ENCODE measurements around the gene KRT79. TPM values are rescaled to one million over a fixed set of nuclear protein-coding genes. Genes with fewer than 3 reads are reported as not detected.
A peak's percentile ranks its signal among the peaks of the same experiment; 100 is the strongest.
"Not testable (repeated sequence)": the region's sequence is repeated elsewhere in the genome, so short reads cannot be mapped to it uniquely, and the experiment has no call there.

KRT79 gene
- not detected for total RNA-seq

DNA sequence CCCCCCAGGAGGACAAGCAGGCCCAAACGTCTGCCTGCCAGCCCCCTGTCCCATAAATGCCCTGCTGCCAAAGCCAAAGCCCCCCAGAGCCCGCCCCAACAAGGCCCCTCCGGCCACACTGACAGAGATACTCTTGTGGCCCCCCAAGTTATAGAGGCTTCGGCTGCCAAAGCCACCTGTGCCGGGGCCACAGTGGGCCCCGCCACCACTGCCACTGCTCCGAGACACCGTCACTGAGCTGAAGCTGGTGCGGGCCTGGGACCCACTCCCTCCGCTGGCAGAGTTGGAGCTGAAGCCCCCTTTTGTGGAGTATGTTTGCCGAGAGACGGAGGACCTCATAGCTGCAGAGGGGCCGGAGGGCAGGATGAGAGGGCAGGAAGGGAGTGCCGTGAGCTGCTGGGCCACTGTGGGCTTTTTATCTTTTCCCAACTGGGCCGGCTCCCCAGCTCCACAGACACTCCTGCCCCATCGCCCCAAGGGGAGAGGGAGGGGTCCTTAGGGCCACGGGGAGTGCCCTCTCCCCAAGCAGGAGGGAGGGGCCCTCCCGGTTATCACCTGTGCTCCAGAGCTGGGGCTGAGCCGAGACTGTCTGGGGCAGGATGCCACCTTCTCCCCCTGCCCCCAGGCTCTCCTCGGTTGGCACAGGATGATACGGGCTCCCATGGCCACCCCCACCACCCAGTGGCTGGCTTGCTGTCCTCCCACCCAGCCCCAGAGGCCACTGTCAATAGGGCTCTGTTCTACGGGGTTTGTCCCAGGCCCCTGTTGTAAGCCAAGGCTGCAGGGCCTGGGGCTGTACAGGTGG, at the start of gene KRT79:
Gene KRT79, minus strand, starts transcription at position 390 of the 805 bp plus-strand sequence. Its CDS starts 51 bp downstream, at position 339.
- no peak within 1 kb of the TSS for H3K4me3 ChIP-seq
- WGBS, 2 donors (ENCODE audit: low coverage in 1 of 2) = 83% methylated on average over 22 of the region's 22 CpGs; no CpG with 5 or more reads in 1 of the 2 donors
- H3K36me3 ChIP-seq = no peaks in the 10 kb centered on the region
- in situ Hi-C loops (cut with MboI; ENCODE audit: low pct_ligation_motif_present in 1 of 4, low pct_unique_long_range_greater_than_20kb in 1 of 4, low sequenced_read_pairs in 3 of 4) (no loop called here), intact Hi-C loops (cut with DNase I; ENCODE audit: low total_unique reads) (no loop called here)
- H3K27me3 ChIP-seq = peaks cover 4% of the 10 kb centered on the region
- H3K27ac ChIP-seq = no peak within 1 kb of the TSS
- no peak for TF ChIP-seq POLR2A (IDR thresholded peaks at IDR 0.05)
- TF ChIP-seq, protein P1, sequence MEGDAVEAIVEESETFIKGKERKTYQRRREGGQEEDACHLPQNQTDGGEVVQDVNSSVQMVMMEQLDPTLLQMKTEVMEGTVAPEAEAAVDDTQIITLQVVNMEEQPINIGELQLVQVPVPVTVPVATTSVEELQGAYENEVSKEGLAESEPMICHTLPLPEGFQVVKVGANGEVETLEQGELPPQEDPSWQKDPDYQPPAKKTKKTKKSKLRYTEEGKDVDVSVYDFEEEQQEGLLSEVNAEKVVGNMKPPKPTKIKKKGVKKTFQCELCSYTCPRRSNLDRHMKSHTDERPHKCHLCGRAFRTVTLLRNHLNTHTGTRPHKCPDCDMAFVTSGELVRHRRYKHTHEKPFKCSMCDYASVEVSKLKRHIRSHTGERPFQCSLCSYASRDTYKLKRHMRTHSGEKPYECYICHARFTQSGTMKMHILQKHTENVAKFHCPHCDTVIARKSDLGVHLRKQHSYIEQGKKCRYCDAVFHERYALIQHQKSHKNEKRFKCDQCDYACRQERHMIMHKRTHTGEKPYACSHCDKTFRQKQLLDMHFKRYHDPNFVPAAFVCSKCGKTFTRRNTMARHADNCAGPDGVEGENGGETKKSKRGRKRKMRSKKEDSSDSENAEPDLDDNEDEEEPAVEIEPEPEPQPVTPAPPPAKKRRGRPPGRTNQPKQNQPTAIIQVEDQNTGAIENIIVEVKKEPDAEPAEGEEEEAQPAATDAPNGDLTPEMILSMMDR (IDR thresholded peaks at IDR 0.05) = no peak
- H3K9me3 ChIP-seq = no peaks in the 10 kb centered on the region
- H3K4me1 ChIP-seq = no peaks in the 10 kb centered on the region
- no peak for DNase-seq

DNA sequence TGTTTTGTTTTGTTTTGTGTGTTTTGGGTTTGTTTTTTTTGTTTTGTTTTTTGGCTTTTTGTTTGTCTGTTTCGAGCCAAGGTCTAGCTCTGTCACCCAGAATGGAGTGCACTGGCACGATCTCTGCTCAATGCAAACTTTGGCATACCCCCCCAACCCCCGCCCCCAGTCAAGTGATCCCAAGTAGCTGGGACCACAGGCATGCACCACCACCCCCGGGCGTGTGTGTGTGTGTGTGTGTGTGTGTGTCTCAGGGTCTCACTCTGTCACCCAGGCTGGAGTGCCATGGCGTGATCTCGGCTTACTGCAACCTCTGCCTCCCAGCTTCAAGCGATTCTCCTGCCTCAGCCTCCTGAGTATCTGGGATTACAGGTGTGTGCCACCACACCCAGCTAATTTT, 46.4 kb upstream of the KRT79 start:
- intact Hi-C loops (cut with DNase I; ENCODE audit: low total_unique reads) = loop anchor here (5.0 kb wide), 1 partner anchor 723 kb away; no protein-coding TSS in a partner anchor
- DNase-seq, H3K27me3 ChIP-seq, H3K27ac ChIP-seq, H3K36me3 ChIP-seq, H3K9me3 ChIP-seq, H3K4me3 ChIP-seq: not testable (repeated sequence)
- peaks cover 13 to 36% (median 22%) of the 10 kb centered on the region in 4 donors for H3K4me1 ChIP-seq
- in situ Hi-C loops (cut with MboI; ENCODE audit: low pct_ligation_motif_present in 1 of 4, low pct_unique_long_range_greater_than_20kb in 1 of 4, low sequenced_read_pairs in 3 of 4) = loop anchor here in 3 of 4 donors (5.0 to 10.0 kb wide), 4 partner anchors 296 to 726 kb away; no protein-coding TSS in a partner anchor
- 70% methylated on average over 8 of the region's 8 CpGs; no CpG with 5 or more reads in 1 of the 2 donors for WGBS, 2 donors (ENCODE audit: low coverage in 1 of 2)

DNA sequence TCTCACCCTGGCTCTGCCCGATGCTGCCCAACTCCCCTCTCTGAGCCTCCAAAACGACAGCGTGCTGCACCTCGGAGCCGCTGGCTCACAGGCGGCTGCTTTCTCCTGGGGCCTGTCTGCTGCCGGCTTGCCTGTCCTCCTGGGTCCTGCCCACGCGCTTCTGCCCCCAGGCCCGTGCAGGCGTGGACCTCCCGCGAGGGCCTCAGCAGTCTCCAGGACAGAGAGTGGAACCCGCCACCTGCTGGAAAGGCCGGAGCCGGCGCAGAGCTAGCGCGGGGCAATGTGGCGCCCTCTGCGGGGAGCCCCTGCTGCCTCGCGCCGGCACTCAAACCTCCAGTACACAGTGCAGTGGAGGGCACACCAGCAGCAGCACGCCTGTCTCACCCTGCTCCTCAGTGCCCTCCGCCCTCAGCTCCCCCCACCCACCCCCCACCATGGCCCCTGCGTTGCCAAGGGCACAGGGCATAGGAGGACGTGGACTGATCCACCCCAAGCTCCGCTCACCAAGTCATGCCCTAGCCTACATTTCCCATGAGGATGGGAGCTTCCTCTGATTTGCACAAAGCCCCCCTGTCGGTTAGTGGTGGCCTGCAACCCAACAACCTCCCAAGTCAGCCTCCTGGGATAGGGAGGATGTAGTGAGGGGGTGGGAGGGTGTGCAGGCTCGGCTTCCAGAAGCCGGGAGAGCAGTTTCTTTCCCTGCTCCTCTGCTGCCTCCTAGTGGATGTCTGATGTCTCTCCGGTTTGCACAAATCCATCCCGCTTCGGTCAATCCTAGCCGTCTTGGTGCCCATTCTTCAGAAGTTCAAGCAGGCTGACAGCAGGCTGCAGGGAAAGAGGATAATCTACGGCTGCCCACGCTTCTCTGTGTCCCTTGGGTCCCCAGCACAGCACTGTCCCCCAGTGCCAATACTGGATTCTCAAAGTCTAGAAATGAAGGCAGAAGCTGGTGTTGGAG, 45.6 kb upstream of the KRT79 start:
- no peak for TF ChIP-seq POLR2AphosphoS5 (IDR thresholded peaks at IDR 0.05)
- no peak for TF ChIP-seq EP300 (IDR thresholded peaks at IDR 0.05; ENCODE audit: low read depth)
- TF ChIP-seq POLR2A (IDR thresholded peaks at IDR 0.05) = no peak
- TF ChIP-seq, protein P1 (IDR thresholded peaks at IDR 0.05) = peak; percentile 56 to 81 (median 67)
- no peaks in the 10 kb centered on the region for H3K9me3 ChIP-seq
- in situ Hi-C loops (cut with MboI; ENCODE audit: low pct_ligation_motif_present in 1 of 4, low pct_unique_long_range_greater_than_20kb in 1 of 4, low sequenced_read_pairs in 3 of 4) = loop anchor here (5.0 to 10.0 kb wide), 7 partner anchors 292 to 725 kb away; partner anchors contain the start of gene KRT84 (in 1 of the 4)
- peak overlapping the region; percentile 9 to 97 (median 24) for H3K27ac ChIP-seq
- peaks cover 13 to 35% (median 25%) of the 10 kb centered on the region in 4 donors for H3K4me1 ChIP-seq
- peak; percentile 85 for DNase-seq
- H3K27me3 ChIP-seq = peaks cover 6% of the 10 kb centered on the region
- WGBS, 2 donors (ENCODE audit: low coverage in 1 of 2) = 8% methylated on average over 24 of the region's 38 CpGs; no CpG with 5 or more reads in 1 of the 2 donors
- intact Hi-C loops (cut with DNase I; ENCODE audit: low total_unique reads) = loop anchor here (5.0 to 10.0 kb wide), 3 partner anchors 505 to 722 kb away; no protein-coding TSS in a partner anchor
- H3K4me3 ChIP-seq = peak overlapping the region in 2 of 4 donors; percentile 12 to 30
- H3K36me3 ChIP-seq = no peaks in the 10 kb centered on the region

DNA sequence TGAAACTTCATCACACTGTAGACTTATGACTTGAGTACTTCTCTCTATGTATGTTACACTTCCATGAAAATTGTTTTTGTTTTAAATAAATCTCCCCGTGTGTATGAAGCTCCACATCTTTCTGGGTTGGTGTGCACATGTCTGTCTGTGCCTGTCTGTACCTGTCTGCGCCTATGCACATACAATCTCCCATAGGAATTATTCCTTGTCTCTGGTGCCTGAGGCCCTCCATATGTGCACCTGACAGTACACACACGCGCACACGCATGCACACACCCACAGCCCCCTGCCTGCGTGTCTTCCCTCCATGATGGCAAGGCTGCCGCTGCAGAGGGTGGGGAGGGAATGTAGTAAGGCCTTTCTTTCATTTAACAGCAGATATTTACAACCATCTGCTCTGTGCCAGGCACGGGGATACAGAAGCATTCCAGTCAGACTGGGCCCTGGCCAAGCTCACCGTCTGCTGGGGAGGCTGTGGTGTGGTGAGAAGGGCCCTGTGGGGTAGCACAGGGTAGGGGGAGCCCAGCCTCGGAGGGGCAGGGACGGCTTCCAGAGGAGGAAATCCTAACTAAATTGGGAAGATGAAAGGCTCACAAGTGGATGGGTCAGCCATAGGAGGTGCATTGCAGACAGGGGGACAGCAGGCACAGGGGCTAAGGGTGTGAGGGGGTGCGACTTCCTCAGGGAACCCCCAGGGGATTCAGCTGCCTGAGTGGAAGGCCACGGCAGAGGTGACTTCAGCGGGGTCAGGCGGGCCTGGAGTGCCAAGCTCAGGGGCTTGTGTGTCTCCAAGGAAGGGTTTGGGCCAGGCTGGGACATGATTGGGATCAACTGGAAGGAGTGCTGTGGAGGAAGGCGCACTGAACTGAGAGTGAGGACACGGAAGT, 44.6 kb upstream of the KRT79 start:
- Histone ChIP-seq H3K4me1 (peaks cover 13 to 37% (median 33%) of the 10 kb centered on the region in 4 donors), H3K4me3 (peak overlapping the region in 1 of 4 donors; percentile 30), H3K36me3 (no peaks in the 10 kb centered on the region), H3K27ac (peak overlapping the region; percentile 9 to 97 (median 24)), H3K9me3 (no peaks in the 10 kb centered on the region), H3K27me3 (peaks cover 6% of the 10 kb centered on the region)
- in situ Hi-C loops (cut with MboI; ENCODE audit: low pct_ligation_motif_present in 1 of 4, low pct_unique_long_range_greater_than_20kb in 1 of 4, low sequenced_read_pairs in 3 of 4) = loop anchor here (5.0 to 10.0 kb wide), 5 partner anchors 291 to 724 kb away; partner anchors contain the start of gene KRT84 (in 1 of the 4)
- DNase-seq = no peak
- intact Hi-C loops (cut with DNase I; ENCODE audit: low total_unique reads) = loop anchor here (10.0 kb wide), 2 partner anchors 504 to 636 kb away; no protein-coding TSS in a partner anchor
- 61 to 65% methylated on average over 5 to 17 of the region's 17 CpGs for WGBS, 2 donors (ENCODE audit: low coverage in 1 of 2)
- no peak for TF ChIP-seq POLR2AphosphoS5 (IDR thresholded peaks at IDR 0.05)
- TF ChIP-seq, protein P1 (IDR thresholded peaks at IDR 0.05) = no peak
- no peak for TF ChIP-seq EP300 (IDR thresholded peaks at IDR 0.05; ENCODE audit: low read depth)
- no peak for TF ChIP-seq POLR2A (IDR thresholded peaks at IDR 0.05)
